Bronchial epithelial cell (primary cell): Measurements from ENCODE around the gene SCNN1A. TPM values are rescaled to one million over a fixed set of nuclear protein-coding genes. Genes with fewer than 3 reads are reported as not detected.

Source experiments
- DNase-seq: peaks from one replicate; pipeline ENCODE4 v3.0.0-alpha.2; 2010; ENCODE audit warnings: low read depth
- FAIRE-seq: peaks from 2 replicates; lab custom pipeline; 2011; peaks lifted over from hg19 to GRCh38; lab: Jason Lieb, UNC
- H3K27me3 ChIP-seq: 2 replicates; pipeline ENCODE4 v1.5.1; 2011; ENCODE audit warnings: low read length; ENCODE audit not compliant: control insufficient read depth, insufficient read depth
- H3K36me3 ChIP-seq: 2 replicates; pipeline ENCODE4 v1.5.1; 2011; ENCODE audit warnings: low read length; ENCODE audit not compliant: control insufficient read depth, insufficient read depth
- H3K4me3 ChIP-seq: 2 replicates; pipeline ENCODE4 v1.5.1; 2011; ENCODE audit warnings: mild to moderate bottlenecking, low read depth, low read length, control low read depth
- total RNA-seq: library from RNA; depleted of rRNA; stranded (reverse); fragments of >200 nt; gene quantifications from 2 replicates; pipeline ENCODE4 v1.2.1, GENCODE V29; 2014
- TF ChIP-seq, protein P1 (sequence below): IDR thresholded peaks from 2 replicates; pipeline ENCODE4 v1.5.1; 2011; ENCODE audit warnings: mild to moderate bottlenecking, moderate library complexity, low read length, control low read depth, inconsistent platforms; ENCODE audit not compliant: insufficient read depth, severe bottlenecking

SCNN1A gene
- total RNA-seq, 1 donor from 2014 or later = 57.7 TPM

DNA sequence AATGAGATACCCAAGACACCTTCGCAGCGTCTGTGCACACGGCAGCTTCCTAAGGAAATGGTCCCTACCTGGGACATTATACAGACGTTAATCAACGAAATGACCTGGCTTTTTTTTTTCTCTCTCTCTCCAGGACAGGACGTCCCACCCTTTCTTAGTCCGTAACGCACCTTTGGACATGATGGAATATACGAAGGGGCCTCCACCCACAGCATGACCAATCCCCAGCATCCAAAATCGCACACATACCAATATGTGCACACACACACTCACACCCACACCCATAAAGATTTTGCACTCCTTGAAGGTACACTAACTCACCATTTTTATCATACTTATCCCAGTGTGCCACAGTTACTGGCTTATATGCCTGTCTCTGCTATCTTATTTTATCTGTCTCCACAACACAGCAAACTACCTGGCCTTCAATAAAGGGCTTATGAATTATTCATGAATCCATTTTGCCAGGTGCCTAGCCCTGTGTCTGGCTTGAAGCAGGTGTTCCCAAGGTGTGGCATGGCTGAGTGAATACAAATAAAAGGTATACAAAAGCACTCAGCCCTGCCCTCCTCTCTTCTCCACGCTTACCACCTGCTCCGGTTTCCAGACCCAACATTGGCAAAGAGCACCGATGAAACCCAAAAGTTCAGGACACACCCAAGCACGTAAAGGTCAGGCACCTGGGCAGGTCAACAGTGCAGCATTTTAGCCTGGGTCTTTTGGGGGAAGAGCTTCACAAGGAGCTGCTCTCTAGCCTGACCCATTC, 2.2 kb downstream of the SCNN1A start:
- TF ChIP-seq, protein P1, sequence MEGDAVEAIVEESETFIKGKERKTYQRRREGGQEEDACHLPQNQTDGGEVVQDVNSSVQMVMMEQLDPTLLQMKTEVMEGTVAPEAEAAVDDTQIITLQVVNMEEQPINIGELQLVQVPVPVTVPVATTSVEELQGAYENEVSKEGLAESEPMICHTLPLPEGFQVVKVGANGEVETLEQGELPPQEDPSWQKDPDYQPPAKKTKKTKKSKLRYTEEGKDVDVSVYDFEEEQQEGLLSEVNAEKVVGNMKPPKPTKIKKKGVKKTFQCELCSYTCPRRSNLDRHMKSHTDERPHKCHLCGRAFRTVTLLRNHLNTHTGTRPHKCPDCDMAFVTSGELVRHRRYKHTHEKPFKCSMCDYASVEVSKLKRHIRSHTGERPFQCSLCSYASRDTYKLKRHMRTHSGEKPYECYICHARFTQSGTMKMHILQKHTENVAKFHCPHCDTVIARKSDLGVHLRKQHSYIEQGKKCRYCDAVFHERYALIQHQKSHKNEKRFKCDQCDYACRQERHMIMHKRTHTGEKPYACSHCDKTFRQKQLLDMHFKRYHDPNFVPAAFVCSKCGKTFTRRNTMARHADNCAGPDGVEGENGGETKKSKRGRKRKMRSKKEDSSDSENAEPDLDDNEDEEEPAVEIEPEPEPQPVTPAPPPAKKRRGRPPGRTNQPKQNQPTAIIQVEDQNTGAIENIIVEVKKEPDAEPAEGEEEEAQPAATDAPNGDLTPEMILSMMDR = no peak
- Histone ChIP-seq H3K27me3 (no peaks in the 10 kb centered on the region), H3K4me3 (peak overlapping the region; percentile 43), H3K36me3 (peaks cover 1% of the 10 kb centered on the region)
- DNase-seq (no peak), FAIRE-seq (no peak)

DNA sequence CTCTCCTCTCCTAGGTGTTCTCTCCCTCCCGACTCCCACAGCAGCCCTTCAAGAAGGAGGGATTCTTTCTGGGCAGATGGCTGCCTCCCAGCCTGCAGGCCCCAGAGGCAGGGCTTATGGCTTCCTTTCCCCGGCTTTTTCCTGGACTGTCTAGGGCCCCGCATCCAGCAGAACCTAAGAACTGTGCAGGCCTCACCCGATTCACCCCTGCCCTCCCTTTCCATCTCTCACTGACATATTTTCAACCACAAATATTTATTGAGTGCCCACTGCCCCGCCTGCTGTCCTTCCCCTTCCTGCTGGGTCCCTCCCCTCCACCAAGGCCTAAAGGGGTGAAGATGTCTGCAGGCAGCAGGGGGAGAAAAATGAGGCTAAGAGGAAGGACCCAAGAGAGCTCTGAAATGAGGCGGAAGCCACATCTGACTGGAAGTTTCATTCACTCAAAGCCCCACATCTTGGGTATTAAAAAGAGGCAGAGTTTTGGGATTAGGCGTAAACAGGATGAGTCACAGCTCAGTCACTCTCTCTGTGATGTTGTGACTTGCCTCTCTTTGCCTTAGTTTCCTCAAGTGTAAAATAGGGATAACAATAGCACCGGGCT, 2.9 kb downstream of the SCNN1A start:
- peaks cover 1% of the 10 kb centered on the region for H3K36me3 ChIP-seq
- H3K4me3 ChIP-seq = peak overlapping the region; percentile 43
- no peak for FAIRE-seq
- DNase-seq = peak; percentile 98
- TF ChIP-seq, protein P1 = no peak
- no peaks in the 10 kb centered on the region for H3K27me3 ChIP-seq

DNA sequence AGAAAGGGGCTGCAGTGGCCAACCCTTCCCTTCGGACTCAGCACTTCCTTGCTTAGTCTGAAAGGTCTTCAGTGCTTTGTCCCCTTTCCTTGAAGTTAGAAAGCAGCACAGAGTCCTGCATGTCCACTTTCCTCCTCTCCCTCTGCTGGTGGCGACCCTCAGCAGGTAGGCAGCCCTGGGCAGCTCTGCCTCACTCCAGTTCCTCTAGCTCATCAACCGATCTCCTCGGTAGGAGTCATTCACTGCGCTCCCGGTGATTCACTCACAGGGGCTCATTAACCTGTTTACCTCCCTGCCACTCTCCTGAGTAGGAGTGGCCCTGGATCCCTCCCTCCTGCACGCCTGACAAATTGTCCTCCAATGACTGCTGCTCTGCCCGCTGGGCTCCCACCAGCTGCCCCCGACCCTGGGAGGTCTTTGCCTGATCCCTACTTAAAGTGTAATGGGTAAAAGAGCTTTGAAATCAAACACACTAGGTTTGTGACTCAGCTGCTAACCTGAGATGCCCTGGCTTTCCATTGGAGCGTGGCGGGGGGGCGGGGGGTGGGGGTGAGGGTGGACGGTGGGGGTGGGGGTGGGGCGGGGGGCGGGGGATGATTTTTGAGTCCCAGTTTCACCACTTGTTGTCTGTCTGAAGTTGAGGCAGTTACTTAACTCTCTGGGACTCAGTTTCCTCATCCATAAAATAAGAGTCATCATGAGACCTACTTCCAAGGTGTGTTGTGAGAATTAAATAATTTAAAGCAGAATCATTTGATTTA, 4.2 kb downstream of the SCNN1A start:
- H3K27me3 ChIP-seq = no peaks in the 10 kb centered on the region
- peaks cover 1% of the 10 kb centered on the region for H3K36me3 ChIP-seq
- DNase-seq (peak; percentile 94), FAIRE-seq (peak; percentile 75)
- H3K4me3 ChIP-seq = no peak overlapping the region
- TF ChIP-seq, protein P1 = peak; percentile 39

DNA sequence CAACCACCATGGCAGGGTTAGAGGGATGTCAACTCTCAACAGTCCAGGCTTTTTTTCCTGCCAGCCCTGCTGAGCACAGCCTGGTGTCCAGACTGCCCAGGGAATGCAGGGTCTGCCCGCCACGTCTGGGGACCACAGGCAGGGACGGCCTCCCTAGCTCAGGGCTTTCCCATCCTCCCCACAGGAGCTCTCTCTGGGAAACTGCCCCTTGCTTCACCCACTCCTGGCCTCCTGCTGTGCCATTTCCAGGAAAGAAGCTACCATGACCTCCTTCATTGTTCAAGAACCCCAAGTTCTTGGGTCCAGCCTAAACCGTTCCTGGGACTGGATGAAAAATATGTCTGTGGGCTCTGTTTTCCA, 4.8 kb downstream of the SCNN1A start:
- H3K4me3 ChIP-seq = no peak overlapping the region
- H3K36me3 ChIP-seq = peaks cover 1% of the 10 kb centered on the region
- no peaks in the 10 kb centered on the region for H3K27me3 ChIP-seq
- TF ChIP-seq, protein P1 = no peak
- DNase-seq = no peak
- no peak for FAIRE-seq

DNA sequence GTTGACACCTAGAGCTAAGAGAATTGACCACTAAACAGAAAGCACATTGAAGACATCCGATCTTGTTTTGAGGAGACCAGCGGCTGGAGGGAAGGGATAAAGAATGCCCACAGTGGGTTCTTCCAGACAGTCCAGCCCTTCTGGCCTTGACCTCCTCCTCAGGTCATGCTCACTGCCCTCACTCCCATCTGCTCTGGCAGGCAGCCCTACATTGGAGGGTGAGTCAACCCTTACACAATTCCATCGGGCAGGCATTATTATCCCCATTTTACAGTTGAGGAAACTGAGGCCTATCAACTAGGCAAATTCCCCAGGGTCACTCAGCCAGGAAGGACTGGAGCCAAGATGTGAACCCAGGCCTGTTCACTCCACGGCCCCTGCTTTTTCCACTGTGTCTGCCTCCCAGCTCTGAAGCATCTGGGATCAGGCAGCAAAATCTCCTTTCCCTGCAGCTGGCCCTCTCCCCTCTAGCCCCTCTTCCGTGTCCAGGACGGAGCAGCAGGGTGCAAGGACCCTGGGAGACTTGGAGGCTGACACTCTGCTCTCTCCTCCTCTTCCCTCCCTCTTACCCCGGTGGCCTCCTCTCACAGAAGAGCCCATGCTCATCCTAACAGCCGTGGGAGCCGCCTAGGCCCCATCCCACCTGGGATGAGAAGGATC, 5.3 kb downstream of the SCNN1A start:
- DNase-seq = no peak
- H3K36me3 ChIP-seq = peaks cover 1% of the 10 kb centered on the region
- TF ChIP-seq, protein P1 = no peak
- FAIRE-seq = no peak
- H3K4me3 ChIP-seq = no peak overlapping the region
- no peaks in the 10 kb centered on the region for H3K27me3 ChIP-seq
